NOMO-1 (cell line): ENCODE measurements around the gene TOB1.
A peak's percentile ranks its signal among the peaks of the same experiment; 100 is the strongest.
"Not testable (repeated sequence)": the region's sequence is repeated elsewhere in the genome, so short reads cannot be mapped to it uniquely, and the experiment has no call there.

Source experiments
- DNase-seq, 2 experiments: peaks; one replicate each; lab custom pipeline; 2025; ENCODE audit not compliant: unreplicated experiment in 2 of 2; lab: John Stamatoyannopoulos, UW

Gene TOB1

GRCh38 chr17:50871898-50872297 lies 5.7 kb upstream of the TOB1 start:
- DNase-seq, result no peak

GRCh38 chr17:50871364-50871763 lies 5.2 kb upstream of the TOB1 start:
- DNase-seq, result peak in 1 of 2 experiments; percentile 36

- no peak for DNase-seq
These were observed 2.4 kb upstream of the TOB1 start for GRCh38 chr17:50868602-50869001.

- no peak for DNase-seq
These were observed 1.9 kb upstream of the TOB1 start for GRCh38 chr17:50868140-50868438.

GRCh38 chr17:50867363-50868139 lies 1.4 kb upstream of the TOB1 start:
- peak; percentile 90 to 95 for DNase-seq

- DNase-seq, result peak; percentile 69
These were observed 802 bp upstream of the TOB1 start for GRCh38 chr17:50866950-50867362.

GRCh38 chr17:50865868-50866260 lies 290 bp downstream of the TOB1 start:
- DNase-seq, result no peak

GRCh38 chr17:50865060-50865867 lies 890 bp downstream of the TOB1 start:
- peak; percentile 28 to 59 for DNase-seq

- DNase-seq, result no peak
These were observed 1.5 kb downstream of the TOB1 start for GRCh38 chr17:50864747-50865059.

- no peak for DNase-seq
These were observed 2.2 kb downstream of the TOB1 start for GRCh38 chr17:50863931-50864330.

- peak; percentile 9 to 19 for DNase-seq
These were observed 2.8 kb downstream of the TOB1 start for GRCh38 chr17:50863221-50863843.

- DNase-seq, result no peak
These were observed 4.2 kb downstream of the TOB1 start for GRCh38 chr17:50861822-50862528.

GRCh38 chr17:50861334-50861676 lies 4.8 kb downstream of the TOB1 start:
- DNase-seq, result no peak

GRCh38 chr17:50859727-50860126 lies 6.4 kb downstream of the TOB1 start:
- not testable (repeated sequence) for DNase-seq

- DNase-seq, result no peak
These were observed 7.5 kb downstream of the TOB1 start for GRCh38 chr17:50858486-50859225.

GRCh38 chr17:50856431-50856830 lies 9.7 kb downstream of the TOB1 start:
- no peak for DNase-seq

GRCh38 chr17:50855708-50856330 lies 10.3 kb downstream of the TOB1 start:
- no peak for DNase-seq

- DNase-seq, result no peak
These were observed 12.4 kb downstream of the TOB1 start for GRCh38 chr17:50853781-50854180.

- no peak for DNase-seq
These were observed 13.0 kb downstream of the TOB1 start for GRCh38 chr17:50853015-50853615.

- DNase-seq, result no peak
These were observed 15.5 kb downstream of the TOB1 start for GRCh38 chr17:50850640-50851039.
